GM18907 (cell line): ENCODE results near the gene DDIT3.

Source experiments
- ATAC-seq: cut with Tn5 transposase; IDR thresholded peaks from one replicate; pipeline ENCODE4 v1.9.1; 2021; ENCODE audit warnings: mild to moderate bottlenecking, moderate library complexity; ENCODE audit not compliant: unreplicated experiment

Gene DDIT3

GRCh38 chr12:57547288-57548012 is 27.1 kb upstream of the DDIT3 start:
- ATAC-seq, result no peak

GRCh38 chr12:57546438-57547287 is 26.3 kb upstream of the DDIT3 start, which contains the start of gene DCTN2:
TSS of gene DCTN2 (minus strand) at chr12:57547192. CDS start at chr12:57547063, 129 bp downstream.
- peak; percentile 98 for ATAC-seq

GRCh38 chr12:57545809-57546437 is 25.6 kb upstream of the DDIT3 start:
- ATAC-seq, result no peak

- ATAC-seq, result no peak
Observed at GRCh38 chr12:57543581-57543980, 23.3 kb upstream of the DDIT3 start.

- ATAC-seq, result no peak
Observed at GRCh38 chr12:57541717-57542116, 21.4 kb upstream of the DDIT3 start.

GRCh38 chr12:57541001-57541400 is 20.7 kb upstream of the DDIT3 start:
- ATAC-seq, result no peak

- no peak for ATAC-seq
Observed at GRCh38 chr12:57539134-57539768, 18.9 kb upstream of the DDIT3 start.

- no peak for ATAC-seq
Observed at GRCh38 chr12:57536597-57536942, 16.3 kb upstream of the DDIT3 start.

- ATAC-seq, result no peak
Observed at GRCh38 chr12:57535764-57536596, 15.7 kb upstream of the DDIT3 start.

GRCh38 chr12:57534991-57535543 is 14.8 kb upstream of the DDIT3 start:
- no peak for ATAC-seq

- no peak for ATAC-seq
Observed at GRCh38 chr12:57534250-57534649, 13.9 kb upstream of the DDIT3 start.

- no peak for ATAC-seq
Observed at GRCh38 chr12:57533108-57533507, 12.8 kb upstream of the DDIT3 start.

GRCh38 chr12:57531836-57532235 is 11.5 kb upstream of the DDIT3 start:
- ATAC-seq, result no peak

- ATAC-seq, result no peak
Observed at GRCh38 chr12:57530396-57531142, 10.3 kb upstream of the DDIT3 start.

GRCh38 chr12:57529831-57530230 is 9.5 kb upstream of the DDIT3 start:
- no peak for ATAC-seq

GRCh38 chr12:57528831-57529555 is 8.7 kb upstream of the DDIT3 start:
- ATAC-seq, result no peak

GRCh38 chr12:57528176-57528575 is 7.9 kb upstream of the DDIT3 start:
- no peak for ATAC-seq

- no peak for ATAC-seq
Observed at GRCh38 chr12:57527184-57527583, 6.9 kb upstream of the DDIT3 start.
